ENCODE measurements around the gene FOS.

The FOS gene

GRCh38 chr14:75310295-75311111 lies 31.9 kb downstream of the FOS start:
- in situ Hi-C loops (cut with HindIII; ENCODE audit: low pct_unique_long_range_greater_than_20kb, low sequenced_read_pairs): no loop called here
- DNase-seq (ENCODE audit: low read depth in 1 of 2, low spot score in 1 of 2): no peak
- TF ChIP-seq JUND (IDR thresholded peaks at IDR 0.05; ENCODE audit: low read depth): no peak

GRCh38 chr14:75311356-75311755 lies 32.7 kb downstream of the FOS start:
- no peak for TF ChIP-seq JUND (IDR thresholded peaks at IDR 0.05; ENCODE audit: low read depth)
- DNase-seq (ENCODE audit: low read depth in 1 of 2, low spot score in 1 of 2): no peak
- in situ Hi-C loops (cut with HindIII; ENCODE audit: low pct_unique_long_range_greater_than_20kb, low sequenced_read_pairs): no loop called here

- no peak for TF ChIP-seq JUND (IDR thresholded peaks at IDR 0.05; ENCODE audit: low read depth)
- in situ Hi-C loops (cut with HindIII; ENCODE audit: low pct_unique_long_range_greater_than_20kb, low sequenced_read_pairs): no loop called here
- DNase-seq (ENCODE audit: low read depth in 1 of 2, low spot score in 1 of 2): no peak
Measured at GRCh38 chr14:75312341-75312740, 33.7 kb downstream of the FOS start.

GRCh38 chr14:75313294-75313693 lies 34.7 kb downstream of the FOS start:
- TF ChIP-seq JUND (IDR thresholded peaks at IDR 0.05; ENCODE audit: low read depth): no peak
- no peak for DNase-seq (ENCODE audit: low read depth in 1 of 2, low spot score in 1 of 2)
- in situ Hi-C loops (cut with HindIII; ENCODE audit: low pct_unique_long_range_greater_than_20kb, low sequenced_read_pairs): no loop called here

- no peak for DNase-seq (ENCODE audit: low read depth in 1 of 2, low spot score in 1 of 2)
- no peak for TF ChIP-seq JUND (IDR thresholded peaks at IDR 0.05; ENCODE audit: low read depth)
- in situ Hi-C loops (cut with HindIII; ENCODE audit: low pct_unique_long_range_greater_than_20kb, low sequenced_read_pairs): no loop called here
Measured at GRCh38 chr14:75315144-75315543, 36.5 kb downstream of the FOS start.

- in situ Hi-C loops (cut with HindIII; ENCODE audit: low pct_unique_long_range_greater_than_20kb, low sequenced_read_pairs): no loop called here
- DNase-seq (ENCODE audit: low read depth in 1 of 2, low spot score in 1 of 2): no peak
Measured at GRCh38 chr14:75317148-75317547, 38.5 kb downstream of the FOS start.

GRCh38 chr14:75318353-75318752 lies 39.7 kb downstream of the FOS start:
- TF ChIP-seq JUND (IDR thresholded peaks at IDR 0.05; ENCODE audit: low read depth): no peak
- DNase-seq (ENCODE audit: low read depth in 1 of 2, low spot score in 1 of 2): no peak
- in situ Hi-C loops (cut with HindIII; ENCODE audit: low pct_unique_long_range_greater_than_20kb, low sequenced_read_pairs): no loop called here

More at GRCh38 chr14:75317148-75317547, 38.5 kb downstream of the FOS start:
- TF ChIP-seq JUND (IDR thresholded peaks at IDR 0.05; ENCODE audit: low read depth): no peak

GRCh38 chr14:75319021-75319420 lies 40.4 kb downstream of the FOS start:
- in situ Hi-C loops (cut with HindIII; ENCODE audit: low pct_unique_long_range_greater_than_20kb, low sequenced_read_pairs): no loop called here
- no peak for DNase-seq (ENCODE audit: low read depth in 1 of 2, low spot score in 1 of 2)

GRCh38 chr14:75320196-75320595 lies 41.6 kb downstream of the FOS start:
- in situ Hi-C loops (cut with HindIII; ENCODE audit: low pct_unique_long_range_greater_than_20kb, low sequenced_read_pairs): no loop called here
- no peak for DNase-seq (ENCODE audit: low read depth in 1 of 2, low spot score in 1 of 2)
- no peak for TF ChIP-seq JUND (IDR thresholded peaks at IDR 0.05; ENCODE audit: low read depth)

More at GRCh38 chr14:75319021-75319420, 40.4 kb downstream of the FOS start:
- TF ChIP-seq JUND (IDR thresholded peaks at IDR 0.05; ENCODE audit: low read depth): no peak

GRCh38 chr14:75322746-75323145 lies 44.1 kb downstream of the FOS start:
- no peak for TF ChIP-seq JUND (IDR thresholded peaks at IDR 0.05; ENCODE audit: low read depth)
- no peak for DNase-seq (ENCODE audit: low read depth in 1 of 2, low spot score in 1 of 2)
- in situ Hi-C loops (cut with HindIII; ENCODE audit: low pct_unique_long_range_greater_than_20kb, low sequenced_read_pairs): no loop called here

- in situ Hi-C loops (cut with HindIII; ENCODE audit: low pct_unique_long_range_greater_than_20kb, low sequenced_read_pairs): no loop called here
- TF ChIP-seq JUND (IDR thresholded peaks at IDR 0.05; ENCODE audit: low read depth): no peak
- no peak for DNase-seq (ENCODE audit: low read depth in 1 of 2, low spot score in 1 of 2)
Measured at GRCh38 chr14:75323571-75323970, 44.9 kb downstream of the FOS start.

GRCh38 chr14:75328558-75329155 lies 50.0 kb downstream of the FOS start:
- in situ Hi-C loops (cut with HindIII; ENCODE audit: low pct_unique_long_range_greater_than_20kb, low sequenced_read_pairs): no loop called here
- no peak for DNase-seq (ENCODE audit: low read depth in 1 of 2, low spot score in 1 of 2)
- no peak for TF ChIP-seq JUND (IDR thresholded peaks at IDR 0.05; ENCODE audit: low read depth)

GRCh38 chr14:75329369-75329768 lies 50.7 kb downstream of the FOS start:
- TF ChIP-seq JUND (IDR thresholded peaks at IDR 0.05; ENCODE audit: low read depth): no peak

More at GRCh38 chr14:75329369-75329768, 50.7 kb downstream of the FOS start:
- in situ Hi-C loops (cut with HindIII; ENCODE audit: low pct_unique_long_range_greater_than_20kb, low sequenced_read_pairs): no loop called here
- no peak for DNase-seq (ENCODE audit: low read depth in 1 of 2, low spot score in 1 of 2)
